Neural cell (in vitro differentiated cells): Measurements from ENCODE around the gene BBS4. TPM values are rescaled to one million over a fixed set of nuclear protein-coding genes. Genes with fewer than 3 reads are reported as not detected.

Experiments
- polyA plus RNA-seq: library from polyadenylated mRNA; depleted of rRNA; stranded (reverse); fragments of >200 nt; gene quantifications from 2 replicates; pipeline ENCODE4 v1.2.3, GENCODE V29; 2014
- small RNA-seq, 3 experiments: library from RNA; depleted of rRNA; stranded (forward); fragments of <200 nt; gene quantifications; one replicate each; pipeline ENCODE3, GENCODE V24; 2012

BBS4 gene
- polyA plus RNA-seq, 1 donor from 2014 or later, result 88.2 TPM

Small RNA genes lying within 50 kb of the gene (small RNA-seq; reads per million reads assigned to genes)
- 0 reads per million in 3 experiments for gene RN7SL853P

Other genes with a start within 250 kb of the BBS4 start
- gene ARIH1, start 211.9 kb upstream of the BBS4 start, polyA plus RNA-seq, result 72.1 and 76.7 TPM in 2 replicates
- not detected in 2 replicates for gene GOLGA6B, start 31.5 kb upstream of the BBS4 start, polyA plus RNA-seq
- gene HIGD2B, start within 50 bp of the BBS4 start, polyA plus RNA-seq, result not detected in 2 replicates
- 33.7 and 38.2 TPM in 2 replicates for gene ADPGK, start 97.6 kb downstream of the BBS4 start, polyA plus RNA-seq